Measurements from ENCODE around the gene PPP2R5C.

PPP2R5C gene

DNA sequence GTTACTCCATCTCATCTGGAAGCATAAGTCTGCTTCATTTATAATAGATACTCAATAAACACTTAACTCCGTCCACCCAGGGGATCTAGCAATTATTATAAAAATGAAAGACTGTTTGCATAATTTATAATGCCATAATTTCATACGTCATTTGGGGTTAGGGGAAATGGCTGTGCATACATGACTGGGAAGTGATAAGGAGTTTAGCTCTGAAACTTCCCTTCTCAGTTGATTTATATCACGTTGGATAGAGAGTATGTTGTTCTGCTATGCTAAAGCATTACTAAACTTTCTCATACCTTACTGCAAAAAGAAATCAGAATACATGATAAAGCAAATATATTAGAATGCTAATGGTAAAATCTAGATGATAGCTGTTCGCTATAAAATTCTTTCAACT is 112.5 kb downstream of the PPP2R5C start:
- no peak for DNase-seq

DNA sequence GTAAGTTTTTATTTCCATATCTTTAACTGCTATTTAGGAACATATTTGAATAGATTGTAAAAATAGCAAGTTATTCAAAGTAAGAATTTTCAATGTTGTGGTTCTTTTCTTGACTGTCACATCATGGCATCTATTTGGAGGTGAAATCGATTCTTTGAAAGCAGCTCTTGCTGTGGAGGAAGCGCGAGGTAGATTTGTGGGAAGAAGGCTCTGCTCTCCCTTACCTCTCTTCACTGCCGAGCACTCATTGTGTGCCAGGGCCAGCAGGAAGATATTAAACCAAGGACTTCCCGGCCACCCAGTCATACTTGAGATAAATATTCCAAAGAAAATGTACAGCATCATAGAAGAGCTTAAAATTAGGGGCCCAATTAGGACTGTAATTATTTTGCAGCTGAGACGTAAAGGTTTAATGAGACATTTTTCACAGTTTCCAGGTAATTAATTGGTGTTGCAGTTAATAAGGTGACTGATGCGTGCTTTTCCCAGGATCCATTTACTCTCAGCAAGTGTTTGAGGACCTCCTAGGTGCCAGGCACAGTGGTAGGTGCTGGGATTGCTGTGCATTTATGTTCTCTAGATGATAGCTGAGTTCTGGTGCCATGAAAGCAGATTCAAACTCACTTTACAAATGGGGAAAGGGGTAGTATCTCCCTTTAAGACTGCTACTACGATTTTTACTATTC is 113.7 kb downstream of the PPP2R5C start:
- DNase-seq: no peak

DNA sequence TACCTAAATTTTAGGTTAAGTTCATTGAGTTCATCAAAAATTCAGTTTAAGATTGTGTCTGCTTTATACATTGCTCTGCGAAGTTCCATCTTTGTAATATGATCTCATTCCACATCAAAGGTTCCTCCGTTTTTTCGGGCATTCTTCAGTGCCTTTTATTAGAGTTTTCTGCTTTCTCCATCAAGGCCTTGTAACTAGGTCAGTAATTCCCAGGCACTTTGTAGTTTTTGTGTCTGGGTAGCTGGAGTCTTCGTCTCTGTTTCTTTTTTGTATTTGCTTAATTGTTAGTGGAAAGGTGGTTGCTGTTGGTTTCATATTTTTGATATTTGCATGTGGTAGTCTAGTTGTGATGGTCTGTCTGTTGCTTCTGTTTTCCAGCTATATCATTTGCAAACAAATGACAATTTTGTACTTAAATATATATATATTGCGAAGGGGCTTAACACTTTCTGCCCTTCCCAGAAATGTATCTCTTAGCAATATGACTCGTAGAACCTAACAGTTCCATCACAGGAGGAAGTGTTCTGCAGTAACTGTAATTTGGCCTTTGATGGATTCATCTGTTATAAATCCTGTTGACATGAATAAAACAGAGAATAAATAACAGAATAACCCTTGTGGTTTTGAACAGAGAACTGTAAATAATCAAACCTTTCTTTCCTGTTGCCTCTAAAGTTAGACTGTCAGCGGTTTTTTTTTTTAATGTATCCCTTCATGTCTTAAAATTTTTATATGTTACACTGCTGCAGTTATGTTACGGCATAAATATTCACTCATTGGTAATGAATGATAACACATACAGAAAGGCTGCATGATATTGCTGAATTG is 114.4 kb downstream of the PPP2R5C start:
- DNase-seq: no peak

DNA sequence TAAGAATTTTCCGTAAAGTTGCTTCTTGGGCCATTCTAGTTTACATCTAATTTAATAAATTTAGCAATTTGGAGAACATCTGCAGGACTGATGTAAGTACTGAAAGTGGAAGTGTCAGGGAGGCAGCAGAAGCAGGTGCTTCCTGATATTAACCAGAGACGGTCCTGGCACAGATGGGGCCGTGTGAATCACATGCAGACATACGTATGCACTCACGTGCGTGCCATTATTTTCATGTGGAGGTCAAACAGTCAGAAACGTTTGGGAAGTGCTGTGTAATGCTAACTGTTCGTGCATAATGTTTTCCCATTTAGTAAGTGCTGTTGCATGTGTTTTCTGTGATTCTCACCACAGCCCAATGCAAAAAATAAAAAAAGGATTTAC is 115.0 kb downstream of the PPP2R5C start:
- peak; percentile 61 to 62 for DNase-seq

DNA sequence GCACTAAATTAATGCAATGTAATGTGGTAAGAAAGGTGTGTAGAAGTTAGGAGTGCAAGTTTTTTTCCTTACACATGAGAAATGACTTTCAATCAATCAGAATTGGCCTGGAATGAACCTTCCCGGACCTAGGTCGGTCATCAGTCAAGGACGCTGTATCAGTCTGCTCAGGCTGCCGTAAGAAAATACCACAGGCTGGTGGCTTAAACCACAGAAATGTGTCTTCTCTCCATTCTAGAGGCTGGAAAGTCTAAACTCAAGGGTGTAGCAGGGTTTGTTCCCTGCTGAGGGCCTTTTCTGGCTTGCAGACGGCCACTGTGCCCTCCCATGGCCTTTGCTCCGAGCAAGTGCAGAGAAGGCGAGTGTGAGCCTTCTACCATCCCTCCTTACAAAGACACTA is 116.3 kb downstream of the PPP2R5C start:
- DNase-seq: no peak

DNA sequence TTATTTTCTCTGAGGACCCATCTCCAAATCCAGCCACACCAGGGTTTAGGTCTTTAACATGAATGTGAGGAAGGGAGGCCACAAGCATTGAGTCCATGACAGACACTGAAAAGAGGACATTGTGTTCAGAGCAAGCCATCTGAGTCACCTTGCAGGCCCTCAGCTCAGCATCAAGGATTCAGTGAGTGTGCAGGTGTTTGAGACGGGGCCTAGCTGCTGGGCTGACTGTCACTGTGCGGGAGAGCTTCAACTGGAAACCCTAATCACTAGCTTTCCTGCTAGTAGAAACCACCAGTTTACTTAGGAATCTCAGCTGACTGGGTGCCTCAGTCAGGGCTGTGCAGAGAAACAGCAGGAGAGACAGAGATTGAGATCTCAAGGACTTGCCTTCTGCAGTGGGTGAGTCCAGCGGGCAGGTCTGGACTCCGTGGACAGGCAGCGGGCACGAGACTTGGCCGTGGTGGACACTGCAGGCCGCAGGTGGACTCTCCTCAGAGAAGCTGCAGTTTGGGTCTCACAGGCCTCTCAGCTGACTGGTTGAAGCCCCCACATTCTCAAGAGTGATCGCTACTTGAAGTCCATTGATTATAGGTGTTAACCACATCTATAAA is 116.8 kb downstream of the PPP2R5C start:
- no peak for DNase-seq

DNA sequence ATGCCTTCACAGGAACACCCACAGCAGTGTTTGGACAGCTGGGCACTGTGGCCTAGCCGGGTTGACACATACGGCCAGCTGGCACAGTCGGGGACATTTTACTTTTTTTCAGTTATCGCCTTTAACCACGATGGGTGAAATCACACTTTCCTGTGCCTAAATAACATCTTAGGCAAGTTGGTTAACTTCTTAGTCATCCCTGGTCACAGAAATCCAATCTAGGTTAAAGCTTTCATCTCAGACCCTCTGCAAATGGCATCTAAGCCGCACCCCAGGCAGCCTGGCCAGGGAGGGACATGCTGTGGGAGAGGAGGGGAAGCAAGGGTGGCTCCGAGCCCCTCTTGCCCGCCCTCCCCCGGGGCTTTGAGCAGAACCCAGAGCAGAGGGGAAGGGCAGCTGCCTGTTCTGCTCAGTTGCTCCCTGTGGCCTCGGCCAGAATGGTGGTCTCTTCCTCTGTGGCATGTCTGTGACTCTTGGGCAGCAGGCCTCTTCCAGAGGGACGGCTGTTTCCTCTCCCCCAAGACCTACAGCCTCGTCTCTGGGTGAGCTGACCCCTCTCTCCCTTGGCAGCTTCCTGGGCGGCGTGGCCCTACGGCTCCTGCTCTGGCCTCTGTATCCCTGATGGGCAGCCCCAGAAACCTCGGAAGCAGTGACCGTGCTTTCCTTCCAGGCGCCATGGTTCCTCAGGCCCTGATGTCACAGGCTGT is 117.5 kb downstream of the PPP2R5C start:
- no peak for DNase-seq

DNA sequence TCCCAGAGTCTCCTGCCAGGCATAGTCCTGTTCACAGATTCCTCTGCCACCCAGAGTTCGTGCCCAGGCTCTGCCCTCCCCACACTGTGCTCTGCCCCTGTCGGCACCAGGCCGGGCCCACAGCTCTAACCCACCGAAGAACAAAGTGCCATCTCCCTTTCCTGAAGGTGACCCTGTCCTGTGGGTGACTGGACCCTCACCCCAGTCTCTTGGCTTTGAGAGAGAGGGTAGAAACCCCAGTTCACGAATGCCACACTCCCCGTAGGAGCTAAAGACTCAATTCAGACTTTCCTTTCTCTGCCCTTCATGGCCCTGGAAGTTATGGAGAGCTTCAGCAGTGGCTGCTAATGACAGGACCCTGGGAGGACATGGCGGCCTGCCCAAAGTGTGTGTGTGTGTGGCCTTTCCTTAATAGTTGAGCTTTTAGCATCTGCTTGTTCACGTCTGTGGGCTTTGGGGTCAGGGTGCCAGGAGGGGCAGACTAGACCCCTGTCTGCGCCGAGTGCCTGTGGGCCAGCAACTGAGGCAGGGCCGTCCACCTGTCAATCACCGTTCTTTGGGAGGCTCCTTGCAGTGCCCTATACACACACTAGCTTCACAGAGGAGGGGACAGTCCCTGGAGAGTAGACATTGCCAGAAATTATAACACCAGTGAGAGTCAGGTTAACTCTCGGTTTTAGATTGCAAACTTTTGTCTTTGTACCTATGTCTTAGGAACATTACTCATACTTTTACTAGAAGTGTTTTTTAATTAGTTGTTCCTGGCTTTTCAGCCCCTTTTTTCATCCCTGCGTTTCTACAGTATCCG is 118.2 kb downstream of the PPP2R5C start:
- no peak for DNase-seq

DNA sequence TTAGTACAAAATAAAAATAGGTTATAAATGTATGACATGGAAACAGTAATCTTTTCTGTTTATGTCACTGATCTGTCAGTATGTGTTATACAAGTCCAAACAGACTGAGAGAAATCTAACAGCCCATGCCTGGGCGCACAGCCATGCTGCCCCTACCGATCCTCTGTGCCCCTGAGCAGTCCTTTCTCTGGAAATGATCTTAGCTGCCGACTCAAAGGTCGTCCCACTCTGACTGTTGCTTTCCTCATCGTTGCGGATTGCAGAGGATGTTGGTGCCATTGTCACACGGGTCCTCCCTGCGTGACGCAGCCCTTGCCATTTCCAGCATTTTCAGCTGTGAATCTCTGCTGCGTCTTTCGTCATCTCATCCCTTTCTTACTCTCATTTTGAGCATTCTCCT is 119.9 kb downstream of the PPP2R5C start:
- no peak for DNase-seq

DNA sequence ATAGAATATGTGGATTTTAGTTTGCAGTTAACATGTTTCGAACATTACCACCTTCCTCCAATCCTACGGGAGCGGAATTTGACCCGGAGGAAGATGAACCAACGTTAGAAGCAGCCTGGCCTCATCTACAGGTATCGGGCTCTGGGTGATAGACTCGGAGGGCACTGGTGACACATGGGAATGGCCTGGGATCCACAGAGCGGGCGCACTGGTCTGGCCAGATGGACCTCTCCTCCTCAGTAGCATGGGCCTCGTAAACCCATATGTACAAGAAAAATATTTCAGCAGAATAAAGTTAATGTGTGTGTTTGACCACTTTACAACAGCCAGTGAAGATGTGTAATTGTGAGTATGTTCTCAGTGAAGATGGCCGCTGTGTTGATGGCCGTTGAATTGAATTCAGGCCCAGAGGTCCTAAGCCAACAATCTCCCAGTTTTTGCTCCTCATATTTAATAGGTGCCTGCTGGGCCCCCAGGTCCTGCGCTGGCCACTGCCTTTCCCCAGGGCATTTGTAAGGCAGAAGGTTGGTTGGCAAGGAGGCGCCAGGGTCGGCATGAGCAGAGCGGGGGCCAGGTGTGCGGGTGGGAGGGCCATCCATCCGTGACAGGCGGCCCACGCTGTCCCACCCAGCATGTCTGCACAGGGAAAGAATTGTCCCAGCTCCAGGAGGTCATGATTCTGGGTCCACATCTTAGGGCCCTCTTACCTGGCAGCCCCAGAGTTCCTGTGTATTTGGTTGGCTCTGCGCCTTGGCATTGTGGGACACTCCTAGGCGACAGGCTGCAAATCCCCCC is 120.8 kb downstream of the PPP2R5C start:
- no peak for DNase-seq

DNA sequence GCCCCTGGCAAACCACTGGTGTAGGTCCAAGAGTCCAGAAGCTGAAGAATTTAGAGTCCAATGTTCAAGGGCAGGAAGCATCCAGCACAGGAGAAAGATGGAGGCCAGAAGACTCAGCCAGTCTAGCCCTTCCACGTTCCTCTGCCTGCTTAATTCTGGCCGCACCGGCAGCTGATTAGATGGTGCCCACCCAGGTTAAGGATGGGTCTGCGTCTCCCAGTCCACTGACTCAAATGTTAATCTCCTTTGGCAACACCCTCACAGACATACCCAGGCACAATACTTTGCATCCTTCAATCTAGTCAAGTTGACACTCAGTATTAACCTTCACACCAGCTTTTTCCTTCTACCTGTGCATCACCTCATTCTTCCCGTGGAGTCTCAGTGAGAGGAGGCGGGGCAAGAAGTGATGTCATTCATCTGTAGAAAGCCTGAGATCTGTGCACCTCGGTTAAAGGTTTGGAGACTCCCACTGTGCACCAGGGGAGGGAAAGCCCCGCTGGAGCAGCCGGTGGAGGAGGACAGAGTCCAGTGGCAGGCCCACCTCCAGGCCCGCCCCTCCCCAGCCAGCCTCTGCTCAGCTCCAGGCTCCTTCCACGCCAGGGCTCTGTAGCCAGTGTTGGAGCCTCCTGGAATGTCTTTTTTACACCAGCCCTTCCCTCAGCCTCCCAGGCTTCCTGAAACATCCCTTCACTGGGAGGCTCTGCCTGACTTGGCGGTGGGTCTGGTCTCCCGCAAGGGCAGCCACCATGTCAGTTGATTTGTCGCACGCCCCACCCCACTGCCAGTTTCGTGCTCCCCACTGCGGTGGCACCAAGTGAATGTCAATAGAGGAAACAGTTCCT is 122.8 kb downstream of the PPP2R5C start:
- no peak for DNase-seq

DNA sequence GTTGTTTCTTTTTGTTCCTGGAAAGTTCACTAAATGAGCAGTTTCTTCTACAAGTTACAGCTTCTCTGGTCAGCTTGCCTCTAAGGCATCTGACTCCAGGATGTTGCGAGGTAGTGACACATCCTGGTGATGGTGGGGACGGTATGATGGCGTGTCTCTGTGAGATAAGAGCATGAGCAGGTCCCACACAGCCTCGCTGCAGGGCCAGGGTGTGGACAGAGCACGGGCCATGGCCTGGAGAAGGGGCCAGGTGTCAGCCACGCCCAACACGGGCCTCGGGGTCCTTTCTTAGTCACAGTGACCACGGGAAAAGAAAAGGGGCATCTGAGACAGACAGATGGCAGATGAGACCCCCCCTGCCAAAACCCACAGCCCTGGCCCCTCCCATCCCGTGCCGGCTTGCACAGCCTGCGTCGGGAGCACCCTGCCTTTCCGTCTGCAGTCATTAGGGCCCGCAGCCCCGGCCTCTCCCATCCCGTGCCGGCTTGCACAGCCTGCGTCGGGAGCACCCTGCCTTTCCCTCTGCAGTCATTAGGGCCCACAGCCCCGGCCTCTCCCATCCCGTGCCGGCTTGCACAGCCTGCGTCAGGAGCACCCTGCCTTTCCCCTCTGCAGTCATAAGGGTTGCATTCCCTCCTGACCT is 123.5 kb downstream of the PPP2R5C start:
- no peak for DNase-seq

DNA sequence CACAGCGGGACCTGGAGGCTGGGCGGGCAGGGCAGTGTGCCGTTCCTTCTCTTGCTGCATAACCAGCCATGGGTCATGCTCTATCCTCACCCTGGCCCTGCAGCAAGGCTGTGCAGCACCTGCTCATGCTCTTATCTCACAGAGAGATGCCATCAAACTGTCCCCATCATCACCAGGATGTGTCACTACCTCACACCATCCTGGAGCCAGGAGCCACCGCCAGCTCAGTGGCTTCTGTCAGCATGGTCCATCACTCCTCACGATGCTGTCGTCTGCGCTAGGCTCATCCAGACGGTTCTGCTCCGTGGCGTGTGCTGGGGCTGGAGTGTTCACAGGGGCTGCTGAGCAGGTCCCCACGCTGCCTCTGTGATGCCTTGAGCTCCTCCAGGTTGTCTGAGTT is 125.7 kb downstream of the PPP2R5C start:
- DNase-seq: no peak

DNA sequence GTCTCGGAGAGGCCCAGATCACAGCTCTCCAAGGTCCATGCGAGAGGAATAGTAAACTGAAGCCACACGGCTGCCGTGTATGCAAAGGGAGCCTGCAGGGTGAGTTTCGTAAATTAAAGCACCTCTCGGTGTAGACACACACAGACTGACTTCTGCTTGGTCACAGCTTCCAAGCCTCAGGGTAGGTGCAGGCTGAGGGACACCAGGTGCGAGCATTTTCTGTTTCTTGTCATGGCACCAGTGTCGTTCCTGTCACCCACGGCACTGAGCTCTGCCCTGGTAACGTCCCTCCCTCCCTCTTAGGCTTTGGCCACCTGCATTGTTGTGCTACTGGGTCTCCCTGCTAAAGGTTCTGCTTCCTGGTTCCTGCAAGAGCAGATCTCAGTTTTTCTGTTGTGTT is 126.7 kb downstream of the PPP2R5C start:
- no peak for DNase-seq

DNA sequence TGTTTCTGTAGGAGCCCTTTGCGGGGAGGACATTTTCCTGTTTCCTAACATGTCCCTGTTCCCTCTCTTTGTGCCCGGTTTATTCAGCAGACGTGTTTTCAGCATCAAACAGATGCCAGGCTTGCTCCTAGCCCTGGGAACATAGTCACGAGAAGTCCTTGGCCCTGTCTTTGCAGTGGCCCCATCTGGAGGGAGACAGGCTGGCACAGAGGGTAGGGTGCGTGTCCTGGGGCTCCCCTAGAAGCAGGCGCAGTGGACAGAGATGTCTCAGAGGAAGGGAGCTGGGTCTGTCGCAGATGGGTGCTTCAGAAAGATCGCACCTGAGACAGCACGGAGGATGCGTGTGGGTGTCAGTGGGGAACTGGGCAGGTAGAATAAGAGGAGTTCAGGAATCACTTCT is 127.9 kb downstream of the PPP2R5C start:
- DNase-seq: no peak

DNA sequence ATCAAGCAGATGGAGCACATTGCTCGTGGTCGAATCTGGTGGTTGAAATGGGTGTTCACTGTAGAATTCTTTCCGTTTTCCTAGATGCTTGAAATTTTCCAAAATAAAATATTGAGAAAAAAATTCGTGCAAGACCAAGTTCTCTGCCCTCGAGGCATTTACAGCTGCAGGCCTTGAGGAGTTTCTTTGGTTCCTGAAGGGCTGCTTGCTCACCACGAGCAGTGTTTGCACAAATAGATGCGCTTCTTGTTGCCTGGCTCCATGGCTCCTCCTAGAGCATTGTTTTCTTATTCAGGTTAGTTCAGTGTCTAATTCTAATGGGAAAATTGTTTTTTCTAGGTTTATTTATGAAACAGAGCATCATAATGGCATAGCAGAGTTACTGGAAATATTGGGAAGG is 128.4 kb downstream of the PPP2R5C start:
- no peak for DNase-seq

DNA sequence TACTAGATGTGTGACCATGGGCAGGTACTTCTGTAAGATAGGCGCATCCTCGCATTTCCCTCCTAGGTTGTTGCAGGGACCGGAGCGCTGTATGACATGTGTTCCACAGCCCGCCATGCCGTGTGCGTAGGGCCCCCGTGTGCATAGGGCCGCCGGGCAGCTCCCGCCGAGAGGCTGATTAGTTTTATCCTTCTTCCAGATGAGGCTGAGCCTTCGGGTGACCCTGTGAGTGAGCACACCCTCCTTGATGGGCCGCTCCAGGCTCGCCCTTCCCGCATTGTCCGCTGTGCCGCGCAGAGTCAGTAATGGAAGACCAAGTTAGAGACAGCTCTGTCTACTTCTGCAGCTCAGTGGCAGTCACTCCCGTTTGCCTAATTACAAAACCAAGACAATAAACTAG is 130.0 kb downstream of the PPP2R5C start:
- no peak for DNase-seq

DNA sequence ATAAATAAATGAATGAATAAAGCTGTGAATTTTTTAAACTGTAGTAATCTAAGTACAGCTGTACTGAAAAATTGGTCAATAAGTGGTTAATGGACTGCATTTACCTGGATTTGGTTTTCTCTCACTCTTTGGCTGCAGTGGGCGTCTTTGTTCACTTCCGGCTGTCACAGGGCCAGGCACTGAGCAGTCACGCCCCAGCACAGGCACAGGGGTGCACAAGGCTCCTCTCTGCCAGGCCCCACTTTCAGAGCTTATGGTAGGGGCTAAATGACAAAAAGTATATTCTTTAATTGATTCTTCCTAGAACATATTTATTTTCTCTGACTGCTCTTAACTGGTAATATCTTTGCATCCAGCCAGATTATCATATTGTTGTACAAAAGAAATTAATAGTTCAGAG is 132.2 kb downstream of the PPP2R5C start:
- DNase-seq: no peak

DNA sequence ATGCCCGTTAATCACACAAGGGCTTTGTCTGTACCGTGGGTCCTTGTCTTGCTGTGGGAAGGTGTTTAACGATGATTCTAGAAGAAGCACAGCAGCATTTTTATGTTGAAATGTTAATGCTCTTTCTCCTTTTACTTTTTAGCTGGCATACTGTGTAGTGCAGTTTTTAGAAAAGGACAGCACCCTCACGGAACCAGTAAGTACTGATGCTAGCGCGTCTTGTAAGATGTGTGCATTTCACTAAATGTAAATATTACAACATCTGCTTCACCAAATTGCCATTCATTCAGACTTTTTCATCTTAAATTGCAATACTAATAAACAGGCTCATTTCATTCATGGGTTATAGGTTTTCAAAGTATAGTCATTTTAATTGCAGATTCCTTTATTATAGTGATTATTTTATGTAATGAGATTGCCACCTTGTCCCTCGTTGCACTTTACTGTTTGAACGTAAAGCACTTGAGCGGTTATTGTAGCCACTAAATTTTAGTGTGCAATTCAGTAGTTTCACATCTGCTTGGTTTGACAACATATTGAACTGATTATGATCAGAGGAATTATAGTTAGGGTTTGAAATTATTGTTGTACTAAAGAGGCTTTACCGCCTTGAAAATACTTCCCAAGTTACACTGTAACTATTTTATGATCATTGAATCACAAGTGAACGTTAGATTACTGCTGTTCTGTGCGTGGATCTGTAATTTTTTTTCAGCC is 133.0 kb downstream of the PPP2R5C start:
- no peak for DNase-seq

DNA sequence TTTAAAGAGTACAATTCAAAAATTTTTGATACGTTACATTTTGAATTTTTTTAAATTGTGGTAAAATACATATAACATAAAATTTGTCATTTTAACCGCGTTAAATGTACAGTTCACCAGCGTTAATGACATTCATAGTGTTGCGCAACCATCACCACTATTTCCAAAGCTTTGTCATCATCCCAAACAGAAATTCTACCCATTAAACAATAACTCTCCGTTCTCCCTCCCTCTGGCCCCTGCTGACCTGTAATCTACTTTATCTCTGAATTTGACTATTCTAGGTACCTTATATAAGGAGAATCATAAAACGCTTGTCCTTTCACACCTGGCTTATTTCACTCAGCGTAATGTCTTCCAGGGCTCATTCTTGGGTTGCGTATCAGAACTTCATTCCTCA is 133.7 kb downstream of the PPP2R5C start:
- no peak for DNase-seq

All from activated CD4-positive, alpha-beta T cell treated with anti-CD3 and anti-CD28 coated beads for 4 hours (primary cell).